GM21786 (cell line): Measurements from ENCODE around the gene KLHL8.
"Not testable (repeated sequence)": the region's sequence is repeated elsewhere in the genome, so short reads cannot be mapped to it uniquely, and the experiment has no call there.

ENCODE experiments used
- ATAC-seq: cut with Tn5 transposase; IDR thresholded peaks from one replicate; pipeline ENCODE4 v1.9.1; 2021; ENCODE audit not compliant: unreplicated experiment

KLHL8 gene

DNA sequence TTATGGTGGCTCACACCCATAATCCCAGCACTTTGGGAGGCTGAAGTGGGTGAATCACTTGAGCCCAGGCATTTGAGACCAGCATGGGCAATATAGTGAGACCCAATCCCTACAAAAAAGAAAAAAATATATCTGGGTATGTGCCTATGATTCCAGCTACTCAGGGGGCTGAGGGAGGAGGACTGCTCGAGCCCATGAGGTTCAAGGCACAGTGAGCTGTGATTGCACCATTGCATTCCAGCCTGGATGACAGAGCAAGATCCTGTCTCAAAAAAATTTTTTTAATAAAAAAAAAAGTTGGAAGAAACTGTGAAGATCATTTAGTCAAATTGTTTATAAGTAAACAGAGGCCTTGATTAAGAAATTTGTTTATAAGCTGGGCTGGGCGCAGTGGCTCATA lies 39.7 kb downstream of the KLHL8 start:
- no peak for ATAC-seq

DNA sequence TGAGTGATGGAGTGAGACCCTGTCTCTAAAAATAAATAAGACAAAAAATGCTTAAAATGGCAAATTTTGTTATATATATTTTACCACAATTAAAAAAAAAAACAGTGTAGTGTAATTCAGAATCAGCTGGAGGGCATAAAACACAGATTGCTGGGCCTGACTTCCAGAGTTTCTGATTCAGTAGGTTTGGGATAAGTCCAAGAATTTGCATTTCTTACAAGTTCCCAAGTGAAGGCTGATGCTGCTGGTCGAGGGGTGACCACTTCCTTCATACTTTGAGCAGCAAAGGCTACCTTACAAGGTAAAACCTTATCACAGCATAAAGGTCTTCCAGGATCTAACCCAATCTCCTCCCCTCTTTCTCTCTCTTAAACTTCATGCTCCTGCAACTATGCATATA lies 40.7 kb downstream of the KLHL8 start:
- ATAC-seq: no peak

DNA sequence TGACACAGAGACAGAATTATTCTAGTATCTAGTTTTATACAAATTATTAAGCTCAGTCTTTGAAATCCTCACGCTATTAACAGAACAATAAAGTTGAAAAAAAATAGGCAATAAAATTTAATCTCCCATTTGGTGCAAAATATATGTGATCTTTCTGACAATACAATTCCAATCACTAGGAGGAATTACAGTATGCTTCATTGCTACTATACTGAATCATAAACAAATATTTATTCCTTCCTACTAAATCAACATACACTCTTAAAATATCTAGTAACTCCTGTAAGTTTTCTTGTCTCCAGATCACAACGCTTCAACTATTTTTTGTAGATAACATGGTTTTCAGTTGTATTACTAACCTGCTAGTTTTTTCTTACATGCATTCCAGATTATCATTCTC lies 45.7 kb downstream of the KLHL8 start:
- ATAC-seq: no peak

DNA sequence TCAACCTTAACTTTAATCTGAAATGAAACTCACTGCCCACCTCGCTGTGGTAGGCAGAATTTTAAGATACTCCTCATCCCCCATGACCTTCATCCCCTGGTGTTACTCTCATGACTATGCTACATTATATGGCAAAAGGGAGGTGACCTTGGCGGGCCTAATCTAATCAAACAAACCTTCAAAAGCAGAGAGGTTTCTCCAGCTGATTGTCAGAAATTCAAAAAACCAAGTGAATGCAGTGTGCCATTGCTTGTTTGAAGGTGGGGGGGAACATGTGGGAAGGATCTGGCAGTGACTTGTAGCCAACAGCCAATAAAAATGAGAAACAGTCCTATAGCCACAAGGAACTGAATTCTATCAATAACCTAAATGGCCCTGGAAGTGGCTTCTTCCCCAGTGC lies 48.5 kb downstream of the KLHL8 start:
- ATAC-seq: no peak

DNA sequence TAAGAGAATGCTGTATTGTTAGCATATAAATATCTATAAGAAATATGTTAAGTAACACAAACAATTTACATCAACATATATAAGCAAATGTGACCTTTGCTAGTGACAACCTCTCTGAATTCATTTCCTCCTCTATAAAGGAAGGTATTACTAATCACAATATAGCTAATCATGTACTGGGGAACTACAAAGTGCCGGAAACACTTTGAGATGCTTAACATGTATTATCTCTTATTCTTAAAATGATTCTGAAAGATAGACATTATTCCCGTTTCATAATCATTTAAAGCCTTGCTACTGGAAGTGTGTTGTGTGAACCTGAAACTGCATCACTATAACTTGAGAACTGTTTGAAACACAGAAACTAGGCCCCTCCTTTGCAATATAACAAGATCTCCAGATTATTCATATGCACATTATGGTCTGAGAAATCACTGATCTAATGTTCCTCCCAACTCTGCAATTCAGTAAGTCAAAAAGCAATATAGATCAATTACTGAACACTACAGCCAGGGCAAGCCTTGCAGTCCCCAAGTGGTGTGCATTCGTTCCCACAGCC lies 54.0 kb downstream of the KLHL8 start:
- ATAC-seq: no peak

DNA sequence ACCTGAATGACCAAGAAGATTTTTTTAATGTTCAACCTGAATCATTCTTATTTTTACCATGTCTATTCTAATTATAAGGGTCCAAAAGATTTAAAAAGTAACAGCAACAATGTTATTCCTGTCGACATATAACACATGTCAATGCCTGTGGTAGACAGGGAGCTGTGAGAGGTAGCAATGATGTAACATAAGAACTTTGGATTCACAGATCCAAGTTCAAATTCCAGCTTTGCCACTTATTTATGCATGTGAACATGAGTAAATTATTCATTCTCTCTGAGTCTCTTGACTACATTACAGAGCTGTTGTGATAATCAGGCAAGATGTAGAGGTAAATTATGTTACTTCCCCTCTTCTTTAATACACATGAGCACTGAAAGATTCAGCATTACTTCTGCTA lies 54.5 kb downstream of the KLHL8 start:
- no peak for ATAC-seq

DNA sequence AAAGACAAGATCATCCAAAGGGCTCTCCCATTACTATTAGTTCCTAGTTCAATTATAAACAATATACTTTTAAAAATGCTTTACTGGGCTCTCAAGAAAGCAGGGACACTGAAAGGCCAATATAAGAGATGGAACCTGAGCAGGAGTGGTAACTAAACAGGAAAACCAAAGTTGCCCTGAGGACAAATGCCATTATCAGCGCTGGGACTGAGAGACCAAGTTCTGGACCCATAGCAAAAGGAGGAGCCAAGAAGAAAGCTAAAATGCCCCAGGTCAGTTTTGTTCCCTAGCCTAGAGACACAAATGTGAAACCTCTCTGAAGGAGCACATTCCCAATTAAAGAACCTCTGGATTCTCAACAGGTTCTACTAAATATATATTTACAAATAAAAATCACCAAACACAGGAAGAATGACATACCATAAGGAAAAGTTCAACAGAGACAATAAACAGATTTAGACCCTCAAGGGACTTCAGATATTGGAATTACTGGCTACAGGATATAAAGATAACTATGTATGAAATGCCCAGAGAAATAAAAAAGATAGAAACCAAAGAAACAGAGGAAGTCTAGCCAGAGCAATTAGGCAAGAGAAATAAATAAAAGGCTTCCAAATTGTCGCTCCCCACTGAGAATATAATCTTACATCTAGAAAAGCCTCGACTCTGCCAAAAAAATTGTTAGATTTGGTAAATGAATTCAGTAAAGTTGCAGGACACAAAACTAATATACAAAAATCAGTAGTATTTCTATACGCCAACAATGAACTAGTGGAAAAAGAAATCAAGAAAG lies 67.1 kb downstream of the KLHL8 start:
- no peak for ATAC-seq

DNA sequence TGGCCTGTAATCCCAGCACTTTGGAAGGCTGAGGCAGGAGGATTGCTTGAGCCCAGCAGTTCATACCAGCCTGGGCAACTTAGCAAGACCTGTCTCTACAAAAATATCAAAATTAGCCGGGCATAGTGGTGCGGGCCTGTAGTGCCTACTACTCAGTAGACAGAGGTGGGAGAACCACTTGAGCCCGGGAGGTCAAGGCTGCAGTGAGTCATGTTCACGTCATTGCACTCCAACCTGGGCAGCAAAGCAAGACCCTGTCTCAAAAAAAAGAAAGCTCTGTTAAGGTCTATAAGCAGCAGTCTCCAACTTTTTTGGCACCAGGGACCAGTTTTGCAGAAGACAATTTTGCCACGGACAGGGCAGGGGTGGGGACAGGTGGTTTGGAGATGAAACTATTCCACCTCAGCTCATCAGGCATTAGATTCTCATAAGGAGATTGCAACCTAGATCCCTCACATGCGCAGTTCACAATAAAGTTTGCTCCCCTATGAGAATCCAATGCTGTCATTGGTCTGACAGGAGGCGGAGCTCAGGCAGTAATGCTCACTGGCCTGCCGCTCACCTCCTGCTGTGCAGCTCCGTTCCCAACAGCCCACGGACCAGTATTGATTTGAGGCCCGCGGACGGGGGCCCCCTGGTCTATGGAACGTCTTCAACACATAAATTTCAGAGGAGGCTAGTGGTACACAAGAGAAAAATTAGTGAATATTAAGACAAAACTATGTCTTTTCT lies 67.9 kb downstream of the KLHL8 start:
- no peak for ATAC-seq

DNA sequence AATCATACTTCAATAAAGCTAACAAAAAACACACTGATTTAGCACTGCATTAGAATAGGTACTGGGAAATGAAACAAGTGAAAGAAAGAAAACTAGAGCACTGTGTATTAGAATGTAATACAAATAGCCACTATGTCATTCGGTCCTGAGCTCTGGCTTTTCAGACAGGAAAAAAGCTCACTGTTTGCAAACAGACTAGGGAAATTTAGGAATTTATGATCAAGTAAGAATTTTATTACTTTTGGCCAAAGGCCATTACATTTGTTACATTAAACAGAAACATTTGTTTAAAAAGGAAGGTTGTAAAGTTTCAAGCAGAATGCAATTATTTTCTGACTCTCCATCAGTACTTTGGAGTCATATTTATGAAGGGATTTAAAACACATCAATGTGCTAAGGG lies 68.7 kb downstream of the KLHL8 start:
- no peak for ATAC-seq

DNA sequence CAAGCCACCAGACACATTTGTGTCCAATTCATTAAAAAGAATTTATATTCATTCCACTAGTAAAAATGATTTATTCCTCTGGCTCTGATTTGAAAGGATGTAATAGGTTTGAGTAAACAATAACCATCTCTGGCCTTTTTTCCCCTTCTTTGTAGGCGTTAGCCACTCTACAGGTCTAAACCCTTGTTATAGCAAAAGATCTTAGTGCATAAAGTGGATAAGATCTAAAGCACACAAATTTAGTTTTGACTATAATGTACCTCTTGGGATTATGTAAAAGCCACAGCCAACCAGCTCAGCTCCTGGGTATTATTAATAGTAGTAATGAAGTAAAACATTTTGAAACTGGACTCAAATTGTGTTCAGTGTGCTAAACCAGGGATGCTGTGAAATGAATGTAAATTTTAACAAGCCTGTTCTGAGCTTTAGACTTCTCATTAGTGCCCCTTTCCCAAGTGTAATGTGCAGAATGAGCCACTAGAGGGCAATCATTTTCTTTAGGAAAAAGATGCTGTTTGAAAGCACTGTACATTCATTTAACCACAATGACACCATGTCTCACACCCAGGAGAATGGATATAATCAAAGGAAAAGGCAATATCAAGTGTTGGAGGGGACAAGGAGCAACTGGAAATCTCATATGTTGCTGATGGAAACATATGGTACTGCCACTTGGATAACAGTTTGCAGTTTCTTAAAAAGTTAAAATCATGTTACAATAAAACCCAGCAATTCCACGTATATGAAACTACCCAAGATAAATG lies 69.7 kb downstream of the KLHL8 start:
- ATAC-seq: peak; percentile 80

DNA sequence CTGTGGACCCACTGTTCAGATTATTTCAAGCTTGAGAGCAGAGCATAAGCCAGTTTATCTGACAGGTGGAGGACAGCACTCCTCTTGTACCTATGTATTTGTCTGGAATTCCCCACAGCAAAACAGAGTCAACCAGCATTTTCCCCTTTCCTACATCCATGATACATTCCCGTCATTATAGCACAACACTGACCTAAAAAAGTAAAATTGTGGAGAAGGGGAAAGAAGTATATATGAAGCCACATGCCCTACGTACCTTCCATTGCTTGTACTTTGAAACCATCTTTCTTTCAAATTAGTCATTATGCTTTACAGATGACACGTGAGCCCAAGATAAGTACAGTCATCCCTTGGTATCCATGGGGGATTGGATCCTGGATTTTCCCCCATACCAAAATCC lies 73.3 kb downstream of the KLHL8 start:
- ATAC-seq: no peak

DNA sequence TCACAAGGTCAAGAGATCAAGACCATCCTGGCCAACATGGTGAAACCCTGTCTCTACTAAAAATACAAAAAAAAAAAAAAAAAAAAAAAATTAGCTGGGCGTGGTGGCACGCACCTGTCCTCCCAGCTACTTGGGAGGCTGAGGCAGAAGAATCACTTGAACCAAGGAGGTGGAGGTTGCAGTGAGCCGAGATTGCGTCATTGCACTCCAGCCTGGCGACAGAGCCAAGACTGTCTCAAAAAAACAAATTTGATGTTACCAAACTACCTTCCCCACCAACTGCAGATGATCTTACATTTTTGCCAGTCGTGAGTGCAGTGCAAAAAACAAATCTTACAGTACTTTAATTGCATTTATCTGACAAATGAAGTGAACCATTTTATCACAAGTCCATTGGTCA lies 74.5 kb downstream of the KLHL8 start:
- not testable (repeated sequence) for ATAC-seq

DNA sequence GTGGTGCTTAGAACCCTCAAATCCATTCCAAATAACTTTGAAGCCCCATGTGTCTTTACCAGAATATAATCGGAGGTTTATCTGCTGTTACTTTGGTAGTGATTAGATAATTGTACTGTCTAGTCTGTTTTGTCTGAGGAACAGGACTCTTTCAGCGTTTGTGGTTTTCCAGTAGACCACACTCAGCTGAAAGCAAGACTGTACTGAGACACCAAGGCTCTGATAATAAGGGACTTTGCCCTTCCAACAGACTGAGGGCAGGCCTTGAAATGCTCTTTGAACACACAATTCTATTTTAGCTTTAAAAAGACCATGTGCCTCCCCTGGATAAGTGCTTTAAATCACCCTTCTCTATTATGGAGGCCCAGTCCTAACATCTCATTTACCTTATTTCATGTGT lies 76.1 kb downstream of the KLHL8 start:
- ATAC-seq: no peak

DNA sequence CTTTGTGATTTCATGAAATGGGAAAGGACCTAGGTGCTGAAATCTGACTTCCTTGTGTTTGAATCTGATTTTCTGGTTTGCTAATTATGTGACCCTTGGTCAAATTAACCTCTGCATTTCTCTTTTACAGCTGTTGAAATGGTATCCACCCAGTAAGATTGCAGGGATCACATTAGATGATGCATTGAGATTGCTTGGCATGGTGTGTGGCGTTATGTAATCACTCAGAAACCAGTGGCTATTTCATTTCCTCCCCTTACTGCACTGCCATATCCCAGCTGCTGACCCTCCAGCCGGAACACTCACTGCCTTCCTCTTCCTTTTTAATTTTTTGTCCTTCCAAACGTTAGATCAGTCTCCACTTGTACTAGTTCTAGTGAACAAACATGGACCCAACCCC lies 79.0 kb downstream of the KLHL8 start:
- no peak for ATAC-seq

DNA sequence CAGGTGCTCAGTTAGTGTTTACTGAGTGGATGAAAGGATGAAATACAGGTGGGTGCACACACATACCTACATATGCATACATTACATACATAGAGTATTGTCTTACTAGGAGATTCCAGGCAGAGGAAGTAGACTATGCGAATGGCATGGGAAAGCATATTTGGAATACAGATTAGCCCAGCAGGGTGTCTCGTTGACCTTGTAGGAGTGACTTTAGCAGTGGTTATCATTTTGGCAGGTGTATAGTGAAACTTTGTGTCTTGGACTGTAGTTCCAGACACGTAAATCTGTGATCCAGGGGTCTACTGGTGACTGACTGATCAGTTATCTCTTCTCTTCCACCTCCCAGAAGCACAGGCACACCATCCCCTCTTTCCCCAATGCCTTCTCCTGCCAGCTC lies 86.3 kb downstream of the KLHL8 start:
- no peak for ATAC-seq

DNA sequence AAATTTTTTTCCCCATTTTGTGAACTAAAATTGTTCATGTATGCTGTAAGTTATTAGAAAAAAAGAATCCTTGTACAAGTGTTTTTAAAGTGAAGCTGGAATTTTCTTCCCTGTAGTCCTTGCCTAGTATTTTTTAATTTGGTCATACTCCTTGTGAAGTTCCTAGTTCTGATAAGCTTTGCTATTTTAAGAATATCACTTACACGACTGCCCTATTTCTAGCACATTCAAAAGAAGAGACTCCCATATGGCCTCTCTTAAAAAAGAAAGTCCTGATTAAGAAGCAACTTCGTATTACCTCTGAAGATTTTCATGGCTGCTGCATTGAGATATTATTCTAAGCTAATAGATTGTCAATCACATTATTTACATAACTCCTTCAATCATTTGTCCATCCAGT lies 87.2 kb downstream of the KLHL8 start:
- no peak for ATAC-seq

DNA sequence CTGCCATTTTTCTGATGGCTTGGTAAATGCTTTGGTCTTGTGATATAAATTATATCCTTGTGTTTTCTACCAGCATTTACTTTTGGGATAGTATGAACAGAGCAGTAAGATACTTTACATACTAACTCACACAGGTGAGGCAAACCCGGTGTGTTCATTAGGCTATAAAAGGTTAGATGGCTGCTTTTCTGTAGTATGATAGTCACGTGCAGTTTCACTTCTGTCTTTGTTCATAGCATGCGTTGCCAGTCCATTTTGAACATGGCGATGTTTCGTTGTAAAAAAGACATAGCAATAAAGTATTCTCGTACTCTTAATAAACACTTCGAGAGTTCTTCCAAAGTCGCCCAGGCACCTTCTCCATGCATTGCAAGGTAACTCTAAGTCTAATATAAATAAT lies 88.4 kb downstream of the KLHL8 start:
- ATAC-seq: no peak

DNA sequence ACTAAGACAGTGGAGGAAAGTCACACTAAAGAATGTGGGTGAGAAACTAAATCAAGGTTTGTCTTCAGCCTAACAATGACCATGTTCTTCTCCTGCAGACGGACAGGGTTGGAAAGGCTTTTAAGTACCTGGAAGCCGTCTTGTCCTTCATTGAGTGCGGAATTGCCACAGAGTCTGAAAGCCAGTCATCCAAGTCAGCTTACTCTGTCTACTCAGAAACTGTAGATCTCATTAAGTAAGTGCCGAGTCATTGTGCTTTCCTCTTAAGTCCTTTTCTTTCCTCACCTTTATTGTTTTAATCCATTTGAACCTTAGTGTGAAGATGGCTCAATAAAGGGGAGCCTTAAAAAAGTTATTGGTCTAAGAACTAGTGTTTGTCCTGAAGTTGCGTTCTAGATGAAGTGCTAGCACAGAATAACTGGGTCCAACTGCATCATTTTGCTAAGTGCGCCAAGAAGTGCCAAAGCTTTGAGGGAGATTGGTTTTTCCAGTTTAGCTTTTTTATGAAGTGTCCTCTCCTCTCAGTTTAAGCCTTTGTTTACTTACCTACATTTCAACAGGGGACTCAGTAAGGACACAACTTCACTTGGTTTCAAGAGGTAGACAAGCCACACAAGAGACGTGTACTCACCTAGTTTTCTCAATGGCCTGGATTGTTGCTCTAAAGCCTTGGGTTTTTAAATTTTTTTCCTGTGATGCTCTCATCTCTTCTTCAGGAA lies 89.3 kb downstream of the KLHL8 start:
- ATAC-seq: no peak

DNA sequence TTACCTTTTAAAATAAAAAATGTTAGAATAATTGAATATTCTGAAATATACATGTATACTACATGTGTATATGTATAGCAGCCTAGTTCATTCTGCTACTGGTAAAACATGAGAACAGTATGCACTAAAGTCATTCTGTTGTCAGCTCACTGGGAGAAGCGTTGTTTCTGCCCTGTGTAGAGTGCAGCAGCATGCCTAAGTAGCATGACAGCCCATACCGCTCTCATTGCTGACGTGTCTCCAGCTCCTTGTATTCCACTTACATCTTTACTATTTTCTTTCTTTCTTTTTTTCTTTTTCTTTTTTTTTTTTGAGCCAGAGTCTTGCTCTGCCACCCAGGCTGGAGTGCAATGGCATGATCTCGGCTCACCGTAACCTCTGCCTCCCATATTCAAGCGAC lies 90.7 kb downstream of the KLHL8 start:
- ATAC-seq: no peak

DNA sequence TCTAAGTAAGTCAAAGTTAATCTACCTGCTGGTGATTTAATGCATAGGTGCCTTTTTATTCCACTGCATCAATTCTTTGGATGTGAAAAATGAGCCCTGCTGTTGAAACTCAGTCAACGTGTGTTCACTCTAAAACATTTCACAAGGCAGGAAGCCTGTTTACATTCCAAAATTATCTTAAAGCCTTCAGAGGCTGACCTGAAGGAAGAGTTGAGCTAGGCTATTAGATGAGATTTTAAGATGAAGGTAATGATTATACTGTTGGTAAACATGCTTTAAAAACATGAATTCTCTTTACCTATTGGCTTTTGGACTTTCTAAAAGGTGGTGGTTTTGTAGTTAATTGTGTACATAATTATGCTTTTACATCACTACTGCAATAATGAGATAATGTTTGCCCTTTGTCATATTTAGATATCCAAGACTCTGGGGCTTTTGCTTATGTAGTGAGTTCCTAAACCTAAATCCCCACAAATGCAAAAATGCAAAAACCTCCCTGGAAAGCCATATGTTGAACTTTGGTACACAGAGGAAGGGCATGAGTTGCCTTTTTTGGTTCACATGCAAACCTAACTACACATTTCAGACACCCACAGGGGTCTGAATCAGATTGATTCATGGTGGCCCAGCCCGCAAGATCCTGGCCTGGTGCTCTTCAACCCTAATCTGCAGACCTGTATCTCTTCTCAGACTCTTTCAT lies 92.3 kb downstream of the KLHL8 start:
- ATAC-seq: no peak
